K562 (cell line): ENCODE measurements around the gene PRDX2. TPM values are rescaled to one million over a fixed set of nuclear protein-coding genes. Genes with fewer than 3 reads are reported as not detected.

ENCODE experiments used
- ELF4 ChIP-seq: fragments of 450-650 bp; formaldehyde crosslinking; IDR thresholded peaks from 2 replicates; pipeline ENCODE4 v1.4.0; 2022; ENCODE audit warnings: missing genetic modification characterization
- HMG20B ChIP-seq: fragments of 250-450 bp; sonication (Bioruptor Pico); IDR thresholded peaks from 2 replicates; pipeline ENCODE4 v1.5.0; 2021; ENCODE audit warnings: mild to moderate bottlenecking
- JUND ChIP-seq, 2 experiments: IDR thresholded peaks; 2 replicates in 1 of 2; 3 replicates in 1 of 2; pipeline ENCODE4 v1.6.1; 2011; ENCODE audit warnings: borderline replicate concordance in 2 of 2, low read depth in 2 of 2, low read length in 2 of 2, improper control_type of control experiment in 1 of 2, missing biosample characterization in 1 of 2, missing genetic modification characterization in 1 of 2, missing genetic modification reagents in 1 of 2
- KDM2B ChIP-seq: fragments of 250-450 bp; sonication (Bioruptor Pico); IDR thresholded peaks from 2 replicates; pipeline ENCODE4 v1.8.0; 2021; ENCODE audit warnings: mild to moderate bottlenecking, moderate library complexity
- PML ChIP-seq: IDR thresholded peaks from 2 replicates; pipeline ENCODE4 v1.6.1; 2012; ENCODE audit warnings: low read length, inconsistent platforms
- POU5F1 ChIP-seq: fragments of 150-350 bp; IDR thresholded peaks from 2 replicates; pipeline ENCODE4 v1.6.1; 2014; ENCODE audit warnings: borderline replicate concordance, low read length, low read depth, mild to moderate bottlenecking; ENCODE audit not compliant: partially characterized antibody
- PRMT5 ChIP-seq: sonication (generic); formaldehyde crosslinking; IDR thresholded peaks from 2 replicates; pipeline ENCODE4 v1.5.0; 2020; ENCODE audit warnings: missing genetic modification reagents
- PTRF ChIP-seq: fragments of 450-650 bp; IDR thresholded peaks from 2 replicates; pipeline ENCODE4 v1.6.1; 2016; ENCODE audit warnings: mild to moderate bottlenecking, missing genetic modification characterization, missing compliant biosample characterization
- RBFOX2 ChIP-seq: fragments of 200-400 bp; formaldehyde crosslinking; IDR thresholded peaks from 2 replicates; pipeline ENCODE4 v1.6.1; 2017; ENCODE audit warnings: low read depth, mild to moderate bottlenecking, low read length, moderate library complexity
- SAFB2 ChIP-seq: fragments of 200-400 bp; formaldehyde crosslinking; IDR thresholded peaks from 2 replicates; pipeline ENCODE4 v1.6.1; 2018; ENCODE audit warnings: borderline replicate concordance, low read length, low read depth, moderate library complexity; ENCODE audit not compliant: severe bottlenecking
- TAF1 ChIP-seq: IDR thresholded peaks from 2 replicates; pipeline ENCODE4 v1.6.1; 2011; ENCODE audit warnings: mild to moderate bottlenecking, low read length, moderate library complexity; ENCODE audit not compliant: insufficient read depth, control insufficient read depth, severe bottlenecking; ENCODE audit errors: extremely low read depth
- TEAD2 ChIP-seq: fragments of 450-650 bp; IDR thresholded peaks from 2 replicates; pipeline ENCODE4 v1.6.1; 2016; ENCODE audit warnings: missing genetic modification characterization, control low read depth, missing compliant biosample characterization
- ZNF140 ChIP-seq: fragments of 250-450 bp; sonication (Bioruptor Pico); IDR thresholded peaks from 2 replicates; pipeline ENCODE4 v1.8.0; 2021; ENCODE audit warnings: moderate library complexity, mild to moderate bottlenecking, inconsistent platforms
- ZNF212 ChIP-seq: fragments of 450-650 bp; formaldehyde crosslinking; IDR thresholded peaks from 2 replicates; pipeline ENCODE4 v1.4.0; 2020; ENCODE audit warnings: mild to moderate bottlenecking
- ZNF253 ChIP-seq: fragments of 250-450 bp; sonication (Bioruptor Pico); conservative IDR thresholded peaks from 2 replicates; pipeline ENCODE4 v1.6.1; 2021; ENCODE audit warnings: mild to moderate bottlenecking
- ZNF347 ChIP-seq: fragments of 450-650 bp; formaldehyde crosslinking; IDR thresholded peaks from 2 replicates; pipeline ENCODE4 v1.4.0; 2020; ENCODE audit warnings: low read depth, mild to moderate bottlenecking, moderate library complexity
- polyA plus RNA-seq, 8 experiments: library from polyadenylated mRNA; depleted of rRNA in 4 of 8; stranded (reverse) in 5 of 8; unstranded in 3 of 8; fragments of >200 nt; fragmentation: Nextera tagmentation in 2 of 8; fragmentation: Illumina TruSeq in 1 of 8; extraction: Ambion mirVana in 2 of 8; extraction: Trizol in 1 of 8; gene quantifications; 2 replicates each; pipeline versions ENCODE4 v1.2.1 to v1.2.3, GENCODE V29; 2011 to 2014; ENCODE audit warnings: inconsistent platforms in 1 of 8, missing spikeins in 1 of 8
- total RNA-seq, 7 experiments: library from RNA; depleted of rRNA in 6 of 7; stranded (reverse); fragments of >200 nt in 6 of 7; fragmentation: Illumina TruSeq in 2 of 7; extraction: Trizol in 2 of 7; gene quantifications; 2 replicates each; pipeline versions ENCODE4 v1.2.1 to v1.2.3, GENCODE V29; 2011 to 2021; ENCODE audit warnings: low replicate concordance in 1 of 7
- TF ChIP-seq, protein P1 (sequence below), 2 experiments: IDR thresholded peaks; 2 replicates each; pipeline ENCODE4 v1.6.1; 2012; ENCODE audit warnings: improper control_type of control experiment in 2 of 2, low read depth in 2 of 2, low read length in 2 of 2, borderline replicate concordance in 1 of 2

Gene PRDX2
- total and polyA plus RNA-seq, 9 of the 15 experiments (the other 6 are each of a cell fraction or from before 2014, with no cell fraction given) = 206 to 1,183 (median 415) TPM

DNA sequence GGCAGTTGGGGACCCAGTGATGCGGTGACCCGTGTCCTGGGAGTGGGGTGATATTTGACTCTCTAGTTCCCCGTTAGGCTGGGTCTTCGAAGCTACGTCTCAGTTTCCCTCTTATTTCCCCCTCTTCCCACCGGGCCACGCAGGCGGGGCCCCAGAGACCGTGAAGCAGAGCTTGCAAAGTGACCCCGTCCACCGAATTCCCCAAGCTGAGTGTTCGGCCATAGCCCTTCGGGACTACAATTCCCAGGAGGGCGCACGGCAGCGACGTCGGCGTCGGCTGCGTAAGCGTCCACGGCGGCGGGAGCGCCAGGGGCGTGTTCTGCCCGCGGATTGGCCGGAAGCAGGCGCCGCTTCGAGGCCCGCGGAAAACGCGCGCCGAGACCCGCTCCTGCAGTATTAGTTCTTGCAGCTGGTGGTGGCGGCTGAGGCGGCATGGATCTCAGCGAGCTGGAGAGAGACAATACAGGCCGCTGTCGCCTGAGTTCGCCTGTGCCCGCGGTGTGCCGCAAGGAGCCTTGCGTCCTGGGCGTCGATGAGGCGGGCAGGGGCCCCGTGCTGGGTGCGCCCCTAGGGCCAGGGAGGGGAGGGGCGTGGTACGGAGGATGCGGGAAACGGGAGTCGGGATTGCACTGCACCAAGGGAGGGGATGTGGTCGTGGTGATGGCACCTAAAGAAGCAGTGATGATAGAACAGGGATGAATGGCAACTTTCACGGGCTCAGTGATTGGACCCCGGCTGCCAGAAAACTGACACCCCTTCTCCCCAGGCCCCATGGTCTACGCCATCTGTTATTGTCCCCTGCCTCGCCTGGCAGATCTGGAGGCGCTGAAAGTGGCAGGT lies 4.9 kb upstream of the PRDX2 start, which contains the start of gene RNASEH2A (continued):
- TF ChIP-seq, protein P1, sequence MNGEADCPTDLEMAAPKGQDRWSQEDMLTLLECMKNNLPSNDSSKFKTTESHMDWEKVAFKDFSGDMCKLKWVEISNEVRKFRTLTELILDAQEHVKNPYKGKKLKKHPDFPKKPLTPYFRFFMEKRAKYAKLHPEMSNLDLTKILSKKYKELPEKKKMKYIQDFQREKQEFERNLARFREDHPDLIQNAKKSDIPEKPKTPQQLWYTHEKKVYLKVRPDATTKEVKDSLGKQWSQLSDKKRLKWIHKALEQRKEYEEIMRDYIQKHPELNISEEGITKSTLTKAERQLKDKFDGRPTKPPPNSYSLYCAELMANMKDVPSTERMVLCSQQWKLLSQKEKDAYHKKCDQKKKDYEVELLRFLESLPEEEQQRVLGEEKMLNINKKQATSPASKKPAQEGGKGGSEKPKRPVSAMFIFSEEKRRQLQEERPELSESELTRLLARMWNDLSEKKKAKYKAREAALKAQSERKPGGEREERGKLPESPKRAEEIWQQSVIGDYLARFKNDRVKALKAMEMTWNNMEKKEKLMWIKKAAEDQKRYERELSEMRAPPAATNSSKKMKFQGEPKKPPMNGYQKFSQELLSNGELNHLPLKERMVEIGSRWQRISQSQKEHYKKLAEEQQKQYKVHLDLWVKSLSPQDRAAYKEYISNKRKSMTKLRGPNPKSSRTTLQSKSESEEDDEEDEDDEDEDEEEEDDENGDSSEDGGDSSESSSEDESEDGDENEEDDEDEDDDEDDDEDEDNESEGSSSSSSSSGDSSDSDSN (IDR thresholded peaks at IDR 0.05; ENCODE audit: borderline replicate concordance in 1 of 2, low read depth in 2 of 2, low read length in 2 of 2) = peak in 1 of 2 experiments; percentile 45; a peak in 1 of 4 replicates
- TF ChIP-seq ZNF347 (CRISPR knock-in tag) (no peak), ZNF212 (CRISPR knock-in tag) (no peak), PML (peak; percentile 50; the same call in 1 of the 2 replicates), PTRF (no peak), JUND (IDR thresholded peaks at IDR 0.05; ENCODE audit: borderline replicate concordance, low read depth, low read length) (no peak; the same call in none of the 2 replicates), JUND (tag; IDR thresholded peaks at IDR 0.05; ENCODE audit: borderline replicate concordance, low read depth, low read length) (no peak; the same call in 2 of the 3 replicates), SAFB2 (no peak), ZNF253 (CRISPR knock-in tag) (no peak), HMG20B (CRISPR knock-in tag) (no peak), PRMT5 (no peak), ELF4 (no peak), TAF1 (peak; percentile 57), POU5F1 (peak; percentile 84), TEAD2 (tag) (no peak), KDM2B (CRISPR knock-in tag) (0 out of 2 replicates have a peak, but pooled peaks have one; percentile 53), RBFOX2 (peak; percentile 96), ZNF140 (no peak)
